OCI-LY3 (cell line): Measurements from ENCODE around the gene ADAM11.
A peak's percentile ranks its signal among the peaks of the same experiment; 100 is the strongest.

ENCODE experiments used
- H2AFZ ChIP-seq: fragments of 200-600, 300-600 bp; shearing (Covaris generic); 2 replicates; pipeline ENCODE4 v1.6.0; 2014; ENCODE audit warnings: antibody characterized with exemption, low read depth, low read length
- H3K27ac ChIP-seq: fragments of 200-600, 300-600 bp; sonication (generic); 2 replicates; pipeline ENCODE4 v1.5.1; 2014; ENCODE audit warnings: mild to moderate bottlenecking, low read length, moderate library complexity, mixed read lengths
- H3K27me3 ChIP-seq: fragments of 200-600, 300-600 bp; sonication (generic); 2 replicates; pipeline ENCODE4 v1.6.1; 2014; ENCODE audit warnings: low read depth, low read length, mixed read lengths
- H3K36me3 ChIP-seq: fragments of 200-600, 300-600 bp; sonication (generic); replicated peaks from 2 replicates; pipeline ENCODE3; 2014; ENCODE audit warnings: low read depth, low read length, mixed read lengths
- H3K4me1 ChIP-seq: fragments of 300-600, 200-600 bp; sonication (generic); 2 replicates; pipeline ENCODE4 v1.6.1; 2014; ENCODE audit warnings: low read length, mixed read lengths
- H3K4me2 ChIP-seq: fragments of 200-600, 300-600 bp; sonication (generic); 2 replicates; pipeline ENCODE4 v1.6.1; 2014; ENCODE audit warnings: low read length, mixed read lengths
- H3K4me3 ChIP-seq: fragments of 300-600, 200-600 bp; sonication (generic); 2 replicates; pipeline ENCODE4 v1.5.1; 2014; ENCODE audit warnings: antibody characterized with exemption, mild to moderate bottlenecking, low read length, moderate library complexity
- H3K79me2 ChIP-seq: fragments of 300-600, 200-600 bp; shearing (Covaris generic); 2 replicates; pipeline ENCODE4 v1.6.1; 2014; ENCODE audit warnings: mild to moderate bottlenecking, low read length, mixed read lengths
- H3K9ac ChIP-seq: fragments of 300-600, 200-600 bp; shearing (Covaris generic); 2 replicates; pipeline ENCODE4 v1.6.0; 2014; ENCODE audit warnings: mild to moderate bottlenecking, low read length, moderate library complexity
- H3K9me3 ChIP-seq: fragments of 200-600, 300-600 bp; shearing (Covaris generic); 2 replicates; pipeline ENCODE4 v1.6.1; 2014; ENCODE audit warnings: low read length, mixed read lengths; ENCODE audit not compliant: insufficient read depth
- H4K20me1 ChIP-seq: fragments of 200-600, 300-600 bp; sonication (generic); 2 replicates; pipeline ENCODE4 v1.6.1; 2016; ENCODE audit warnings: low read length, mixed read lengths; ENCODE audit not compliant: insufficient read depth
- CTCF ChIP-seq: fragments of 200-600, 300-600 bp; sonication (generic); IDR thresholded peaks from 2 replicates; pipeline ENCODE4 v1.5.1; 2014; ENCODE audit warnings: antibody characterized with exemption, low read length, low read depth
- EZH2phosphoT487 ChIP-seq: fragments of 200-600 bp; shearing (Covaris generic); IDR thresholded peaks from 2 replicates; pipeline ENCODE4 v1.6.1; 2018; ENCODE audit warnings: antibody characterized with exemption, mixed run types, low read depth

The ADAM11 gene

GRCh38 chr17:44761932-44762810 is 3.4 kb downstream of the ADAM11 start:
- Histone ChIP-seq H3K36me3 (no peaks in the 10 kb centered on the region), H2AFZ (no peak overlapping the region), H3K4me1 (peaks cover 12% of the 10 kb centered on the region), H3K27ac (no peak overlapping the region), H3K9ac (no peak overlapping the region), H3K79me2 (no peaks in the 10 kb centered on the region), H3K4me2 (no peak overlapping the region), H3K9me3 (no peaks in the 10 kb centered on the region), H4K20me1 (no peaks in the 10 kb centered on the region), H3K4me3 (no peak overlapping the region), H3K27me3 (no peaks in the 10 kb centered on the region)
- no peak for TF ChIP-seq EZH2phosphoT487
- no peak for TF ChIP-seq CTCF

GRCh38 chr17:44763170-44763569 is 4.4 kb downstream of the ADAM11 start:
- no peak overlapping the region for H3K27ac ChIP-seq
- no peak overlapping the region for H3K9ac ChIP-seq
- no peaks in the 10 kb centered on the region for H3K27me3 ChIP-seq
- TF ChIP-seq CTCF = no peak
- TF ChIP-seq EZH2phosphoT487 = no peak
- no peak overlapping the region for H3K4me3 ChIP-seq
- H4K20me1 ChIP-seq = no peaks in the 10 kb centered on the region
- no peaks in the 10 kb centered on the region for H3K79me2 ChIP-seq
- H3K9me3 ChIP-seq = no peaks in the 10 kb centered on the region
- peaks cover 22% of the 10 kb centered on the region for H3K4me1 ChIP-seq
- H3K4me2 ChIP-seq = no peak overlapping the region
- no peaks in the 10 kb centered on the region for H3K36me3 ChIP-seq
- no peak overlapping the region for H2AFZ ChIP-seq

GRCh38 chr17:44765965-44766364 is 7.2 kb downstream of the ADAM11 start:
- H2AFZ ChIP-seq = 0 out of 2 replicates have a peak overlapping the region, but pooled peaks have one; percentile 49
- 0 out of 2 replicates have a peak overlapping the region, but pooled peaks have one; percentile 27 for H3K4me2 ChIP-seq
- peaks cover 49% of the 10 kb centered on the region for H3K4me1 ChIP-seq
- no peak for TF ChIP-seq EZH2phosphoT487
- H3K27me3 ChIP-seq = no peaks in the 10 kb centered on the region
- H3K79me2 ChIP-seq = no peaks in the 10 kb centered on the region
- no peak overlapping the region for H3K4me3 ChIP-seq
- H3K36me3 ChIP-seq = no peaks in the 10 kb centered on the region
- no peak overlapping the region; the same call in 1 of the 2 replicates for H3K9ac ChIP-seq
- H3K9me3 ChIP-seq = no peaks in the 10 kb centered on the region
- H4K20me1 ChIP-seq = no peaks in the 10 kb centered on the region
- H3K27ac ChIP-seq = no peak overlapping the region

- no peak overlapping the region; the same call in 1 of the 2 replicates for H3K9ac ChIP-seq
- no peaks in the 10 kb centered on the region for H3K27me3 ChIP-seq
- H2AFZ ChIP-seq = 0 out of 2 replicates have a peak overlapping the region, but pooled peaks have one; percentile 49
- H4K20me1 ChIP-seq = no peaks in the 10 kb centered on the region
- H3K79me2 ChIP-seq = no peaks in the 10 kb centered on the region
- no peak overlapping the region for H3K4me3 ChIP-seq
- H3K27ac ChIP-seq = no peak overlapping the region
- H3K36me3 ChIP-seq = no peaks in the 10 kb centered on the region
- peaks cover 55% of the 10 kb centered on the region for H3K4me1 ChIP-seq
- H3K4me2 ChIP-seq = peak overlapping the region; percentile 27; the same call in 1 of the 2 replicates
- no peaks in the 10 kb centered on the region for H3K9me3 ChIP-seq
- no peak for TF ChIP-seq EZH2phosphoT487
- TF ChIP-seq CTCF = no peak
These were observed 7.7 kb downstream of the ADAM11 start for GRCh38 chr17:44766409-44767038.
